Left renal pelvis (tissue), 4 donors: ENCODE data around the gene ALDH1A3. TPM values are rescaled to one million over a fixed set of nuclear protein-coding genes. Genes with fewer than 3 reads are reported as not detected.

Experiments used
- DNase-seq, 4 donors: peaks; one replicate each; pipeline ENCODE4 v3.0.0-alpha.2; 2013; ENCODE audit warnings: low read depth in 4 of 4, low spot score in 3 of 4
- polyA plus RNA-seq, 4 donors: library from polyadenylated mRNA; unstranded; fragments of 120-200 nt; gene quantifications; one replicate each; pipeline ENCODE4 v1.2.1, GENCODE V29; 2013; ENCODE audit not compliant: insufficient read length in 4 of 4

The ALDH1A3 gene
- polyA plus RNA-seq, 4 donors: 5.6 to 43.3 (median 6.6) TPM

GRCh38 chr15:100880897-100881242, 1.2 kb downstream of the ALDH1A3 start:
- DNase-seq: no peak

- no peak for DNase-seq
Observed at GRCh38 chr15:100881573-100882336, 2.1 kb downstream of the ALDH1A3 start.

GRCh38 chr15:100885116-100885515, 5.5 kb downstream of the ALDH1A3 start:
- DNase-seq: no peak

GRCh38 chr15:100885811-100886210, 6.2 kb downstream of the ALDH1A3 start:
- DNase-seq: no peak

- no peak for DNase-seq
Observed at GRCh38 chr15:100887211-100887913, 7.7 kb downstream of the ALDH1A3 start.

- no peak for DNase-seq
Observed at GRCh38 chr15:100889385-100890050, 9.9 kb downstream of the ALDH1A3 start.

- no peak for DNase-seq
Observed at GRCh38 chr15:100890051-100890720, 10.6 kb downstream of the ALDH1A3 start.

- no peak for DNase-seq
Observed at GRCh38 chr15:100890850-100891249, 11.2 kb downstream of the ALDH1A3 start.

GRCh38 chr15:100891307-100892012, 11.8 kb downstream of the ALDH1A3 start:
- no peak for DNase-seq

- no peak for DNase-seq
Observed at GRCh38 chr15:100892013-100892355, 12.4 kb downstream of the ALDH1A3 start.

GRCh38 chr15:100893261-100893963, 13.8 kb downstream of the ALDH1A3 start:
- no peak for DNase-seq

- DNase-seq: no peak
Observed at GRCh38 chr15:100893964-100894295, 14.3 kb downstream of the ALDH1A3 start.

- no peak for DNase-seq
Observed at GRCh38 chr15:100895721-100896120, 16.1 kb downstream of the ALDH1A3 start.

- DNase-seq: no peak
Observed at GRCh38 chr15:100897221-100898151, 17.9 kb downstream of the ALDH1A3 start.

- no peak for DNase-seq
Observed at GRCh38 chr15:100898152-100898490, 18.5 kb downstream of the ALDH1A3 start.

GRCh38 chr15:100898661-100899462, 19.2 kb downstream of the ALDH1A3 start:
- DNase-seq: no peak

GRCh38 chr15:100899601-100900000, 20.0 kb downstream of the ALDH1A3 start:
- no peak for DNase-seq

GRCh38 chr15:100900136-100900794, 20.6 kb downstream of the ALDH1A3 start:
- DNase-seq: no peak
